GM21723 (cell line): ENCODE results near the gene TIMM29.

Experiments
- ATAC-seq: cut with Tn5 transposase; IDR thresholded peaks from one replicate; pipeline ENCODE4 v1.9.1; 2021; ENCODE audit warnings: mild to moderate bottlenecking, moderate library complexity; ENCODE audit not compliant: unreplicated experiment

Gene TIMM29

DNA sequence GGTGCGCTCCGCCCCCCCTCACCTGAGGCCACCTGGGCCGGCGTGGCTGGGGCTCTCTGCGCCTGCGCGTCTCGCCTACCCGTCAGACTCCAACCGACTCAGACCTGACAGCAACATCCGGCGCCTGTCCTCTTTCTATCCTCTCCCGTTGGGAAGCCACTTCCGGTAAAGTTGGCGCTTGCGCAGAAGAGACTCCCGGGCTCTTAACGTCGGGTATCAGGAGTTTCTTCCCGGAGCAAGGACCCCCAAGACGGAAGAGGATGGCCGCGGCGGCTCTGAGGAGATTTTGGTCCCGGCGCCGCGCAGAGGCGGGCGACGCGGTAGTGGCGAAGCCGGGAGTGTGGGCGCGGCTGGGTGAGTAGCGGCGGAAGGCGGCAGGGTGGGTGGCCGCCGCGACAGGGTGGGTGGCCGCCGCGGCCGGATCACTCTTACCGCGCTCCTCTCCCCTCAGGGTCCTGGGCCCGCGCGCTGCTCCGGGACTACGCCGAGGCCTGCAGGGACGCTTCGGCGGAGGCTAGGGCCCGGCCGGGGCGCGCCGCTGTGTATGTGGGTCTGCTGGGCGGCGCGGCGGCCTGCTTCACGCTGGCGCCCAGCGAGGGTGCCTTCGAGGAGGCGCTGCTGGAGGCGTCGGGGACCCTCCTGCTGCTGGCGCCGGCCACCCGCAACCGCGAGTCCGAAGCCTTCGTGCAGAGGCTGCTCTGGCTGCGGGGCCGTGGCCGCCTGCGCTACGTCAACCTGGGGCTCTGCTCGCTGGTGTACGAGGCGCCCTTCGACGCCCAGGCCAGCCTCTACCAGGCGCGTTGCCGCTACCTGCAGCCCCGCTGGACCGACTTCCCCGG lies at the start of gene TIMM29, which contains the start of gene YIPF2:
TSS of gene TIMM29 (plus strand) at position 249 of the 839 bp plus-strand sequence. CDS start at position 261, 12 bp downstream.
TSS of gene YIPF2 (minus strand) at position 77 of the 839 bp plus-strand sequence. CDS start 229 bp downstream, outside the sequence.
- ATAC-seq: peak; percentile 74

DNA sequence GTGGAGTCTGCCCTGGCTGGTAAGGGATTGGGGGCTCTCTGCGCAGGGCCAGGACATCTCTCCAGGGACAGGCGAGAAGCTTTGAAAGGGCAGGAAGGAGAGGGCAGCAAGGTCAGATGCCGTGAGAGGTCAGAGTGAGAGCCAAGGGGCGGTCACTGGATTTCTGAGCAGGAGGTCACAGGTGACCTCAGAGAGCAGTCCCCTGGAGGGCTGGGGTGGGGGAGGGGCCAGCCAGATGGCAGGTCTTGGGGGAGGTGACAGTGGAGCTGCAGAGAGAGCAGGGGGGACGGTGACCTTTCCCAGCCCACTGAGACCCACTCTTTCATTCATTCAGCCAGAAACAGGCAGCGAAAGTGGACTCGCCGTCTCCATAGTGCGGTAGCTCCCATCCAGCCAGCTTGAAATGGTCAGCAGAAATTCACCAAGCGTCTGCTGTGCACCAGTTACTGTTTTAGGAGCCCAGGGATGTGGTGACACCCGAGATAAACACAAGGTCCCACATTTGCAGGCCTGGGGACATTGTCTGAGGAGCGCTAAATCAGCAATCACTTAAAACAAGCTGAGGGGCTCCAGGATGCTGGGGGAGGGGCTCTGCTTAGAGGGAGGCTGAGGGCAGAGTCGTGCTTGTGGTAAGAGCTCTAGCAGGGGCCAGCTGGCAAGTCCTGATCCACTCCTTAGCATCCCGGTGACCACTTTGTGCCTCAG lies 47.1 kb upstream of the TIMM29 start:
- no peak for ATAC-seq

DNA sequence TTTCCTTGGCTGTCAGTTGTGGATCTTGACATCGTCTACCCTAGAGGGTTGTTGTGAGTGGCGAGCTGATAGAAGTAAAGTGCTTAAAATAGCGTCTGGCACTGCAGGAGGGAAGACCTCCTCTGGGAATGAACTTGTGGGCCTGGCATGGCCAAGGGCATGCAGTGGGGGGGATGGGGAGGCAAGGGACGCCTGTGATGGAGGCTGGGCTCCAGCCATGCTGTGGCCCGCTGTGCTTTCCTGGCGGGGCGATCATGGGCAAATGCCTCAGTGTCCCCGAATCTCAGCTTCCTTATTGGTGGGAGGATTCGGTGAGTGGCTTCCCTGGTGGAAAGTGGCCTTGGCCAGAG lies 46.5 kb upstream of the TIMM29 start:
- ATAC-seq: no peak

DNA sequence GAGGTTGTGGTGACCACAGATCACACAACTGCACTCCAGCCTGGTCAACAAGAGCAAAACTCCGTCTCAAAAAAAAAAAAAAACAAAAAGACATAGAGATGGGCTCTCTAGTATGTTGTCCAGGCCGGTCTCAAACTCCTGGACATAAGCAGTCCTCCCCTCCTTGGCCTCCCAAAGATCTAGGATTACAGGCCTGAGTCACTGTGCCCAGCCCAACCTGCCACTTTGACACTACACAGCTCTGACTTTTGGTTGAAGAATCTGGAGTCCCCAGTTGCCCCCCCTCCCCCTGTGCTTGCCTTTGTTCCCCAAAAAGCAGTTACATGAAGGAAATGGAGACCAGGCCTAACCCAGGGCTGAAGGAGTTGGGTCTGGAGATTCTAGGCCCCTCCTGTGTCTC lies 44.3 kb upstream of the TIMM29 start:
- no peak for ATAC-seq

DNA sequence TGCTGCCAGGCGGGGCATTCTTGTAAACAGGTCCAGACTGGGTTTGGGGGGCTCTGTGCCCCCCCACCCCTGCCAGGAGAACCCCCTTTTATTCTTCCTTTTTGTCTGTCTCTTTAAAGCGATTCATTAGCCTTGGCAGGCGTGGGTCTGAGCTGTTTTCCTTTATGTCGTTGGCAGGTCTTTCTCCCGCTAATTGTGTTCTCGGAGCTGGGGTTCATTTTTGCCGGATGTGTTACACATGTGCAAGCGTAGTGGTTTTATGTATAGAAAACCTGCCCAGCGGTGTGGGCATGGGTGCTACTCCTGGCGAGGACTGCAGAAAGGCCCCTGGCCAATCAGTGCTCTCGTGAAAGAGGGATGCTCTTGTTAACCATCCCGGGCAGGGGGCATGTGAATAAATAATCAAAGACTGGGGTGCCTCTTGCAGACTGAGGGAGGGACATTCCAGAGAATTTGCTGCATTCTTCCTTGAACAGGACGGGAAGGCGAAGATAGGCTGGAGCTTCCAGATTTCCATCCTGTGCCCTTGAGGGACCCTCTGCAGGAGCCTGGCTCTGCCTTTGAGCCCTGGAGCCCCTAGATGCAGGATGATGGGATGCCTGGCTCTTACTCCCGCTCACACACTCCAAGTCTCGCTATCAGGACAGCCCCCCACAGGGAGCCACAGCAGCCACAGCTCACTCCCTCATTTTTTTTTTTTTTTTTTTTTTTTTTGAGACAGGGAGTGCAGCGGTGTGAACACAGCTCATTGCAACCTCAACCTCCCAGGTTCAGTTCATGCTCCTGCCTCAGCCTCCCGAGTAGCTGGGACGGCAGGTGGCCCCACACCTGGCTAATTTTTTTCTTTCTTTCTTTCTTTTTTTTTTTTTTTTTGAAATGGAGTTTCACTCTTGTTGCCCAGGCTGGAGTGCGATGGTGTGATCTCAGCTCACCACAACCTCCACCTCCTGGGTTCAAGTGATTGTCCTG lies 43.1 kb upstream of the TIMM29 start:
- ATAC-seq: no peak

DNA sequence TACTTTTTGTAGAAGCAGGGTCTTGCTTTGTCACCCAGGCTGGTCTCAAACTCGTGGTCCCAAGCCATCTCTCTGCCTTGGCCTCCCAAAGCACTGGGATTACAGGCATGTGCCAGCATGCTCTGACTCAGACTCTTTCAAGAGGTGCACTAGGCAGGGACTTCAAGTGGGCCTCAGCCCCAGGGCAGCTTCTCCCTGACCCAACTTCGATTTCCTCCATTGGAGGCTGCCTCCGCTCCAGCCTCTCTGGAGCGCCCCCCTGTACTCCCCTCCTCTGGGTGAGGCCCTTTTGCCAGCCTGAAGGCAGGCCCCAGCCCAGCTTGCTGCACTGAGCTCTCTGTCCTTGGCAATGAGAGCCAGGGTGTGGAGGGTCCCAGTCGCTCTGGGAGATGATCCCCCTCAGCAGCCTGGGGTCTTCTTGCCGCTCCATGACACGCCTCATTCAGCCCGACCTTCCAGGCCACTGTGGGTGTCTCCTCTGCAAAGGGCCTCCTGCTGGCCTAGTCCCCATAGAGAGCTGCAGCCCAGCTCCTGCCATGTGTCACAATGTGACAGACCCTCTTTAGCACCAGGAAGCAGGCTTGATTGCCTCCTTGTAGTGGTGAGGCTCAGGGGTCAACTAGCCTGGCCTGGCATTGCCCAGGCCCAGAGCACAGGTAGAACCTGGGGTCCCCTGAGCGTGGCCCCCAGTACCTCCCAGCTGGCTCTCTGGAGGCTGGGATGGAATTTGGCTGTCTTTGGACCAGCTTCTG lies 40.8 kb upstream of the TIMM29 start:
- ATAC-seq: no peak

DNA sequence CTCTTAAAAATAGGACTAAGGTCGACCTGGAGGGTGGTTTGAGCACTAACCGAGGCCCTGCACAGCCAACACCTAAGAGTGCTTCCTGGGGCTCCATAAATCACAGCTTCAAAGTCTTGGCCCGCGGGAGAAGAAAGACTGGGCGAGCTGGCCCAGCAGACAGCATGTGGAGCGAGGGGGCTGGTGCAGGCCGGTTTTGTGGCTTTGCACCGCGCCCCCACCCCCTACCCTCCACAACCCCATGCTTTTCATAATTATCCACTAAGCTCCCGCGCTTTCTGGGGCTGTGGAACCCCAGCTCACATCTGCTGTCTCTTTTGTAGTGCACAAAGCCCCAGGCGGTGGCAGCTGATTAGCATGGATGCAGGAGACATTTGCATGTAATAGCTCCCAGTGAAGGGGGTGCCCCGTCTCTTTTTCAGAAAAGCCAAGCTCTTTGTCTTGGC lies 40.2 kb upstream of the TIMM29 start:
- ATAC-seq: no peak

DNA sequence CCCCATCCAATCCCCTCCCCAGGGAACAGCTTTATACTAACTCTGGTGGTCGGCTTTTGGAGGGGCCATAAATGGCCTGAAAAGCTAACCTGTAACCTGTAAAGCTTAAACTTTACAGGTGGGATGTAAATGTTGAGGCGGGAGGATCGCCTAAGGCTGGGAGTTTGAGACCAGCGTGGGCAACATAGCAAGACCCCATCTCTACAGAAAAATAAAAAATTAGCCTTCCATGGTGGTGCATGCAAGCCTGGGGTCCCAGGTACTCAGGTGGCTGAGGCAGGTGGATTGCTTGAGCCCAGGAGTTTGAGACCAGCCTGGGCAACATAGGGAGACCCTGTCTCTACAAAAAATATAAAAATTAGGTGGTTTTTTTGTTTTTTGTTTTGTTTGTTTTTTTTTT lies 38.7 kb upstream of the TIMM29 start:
- no peak for ATAC-seq

DNA sequence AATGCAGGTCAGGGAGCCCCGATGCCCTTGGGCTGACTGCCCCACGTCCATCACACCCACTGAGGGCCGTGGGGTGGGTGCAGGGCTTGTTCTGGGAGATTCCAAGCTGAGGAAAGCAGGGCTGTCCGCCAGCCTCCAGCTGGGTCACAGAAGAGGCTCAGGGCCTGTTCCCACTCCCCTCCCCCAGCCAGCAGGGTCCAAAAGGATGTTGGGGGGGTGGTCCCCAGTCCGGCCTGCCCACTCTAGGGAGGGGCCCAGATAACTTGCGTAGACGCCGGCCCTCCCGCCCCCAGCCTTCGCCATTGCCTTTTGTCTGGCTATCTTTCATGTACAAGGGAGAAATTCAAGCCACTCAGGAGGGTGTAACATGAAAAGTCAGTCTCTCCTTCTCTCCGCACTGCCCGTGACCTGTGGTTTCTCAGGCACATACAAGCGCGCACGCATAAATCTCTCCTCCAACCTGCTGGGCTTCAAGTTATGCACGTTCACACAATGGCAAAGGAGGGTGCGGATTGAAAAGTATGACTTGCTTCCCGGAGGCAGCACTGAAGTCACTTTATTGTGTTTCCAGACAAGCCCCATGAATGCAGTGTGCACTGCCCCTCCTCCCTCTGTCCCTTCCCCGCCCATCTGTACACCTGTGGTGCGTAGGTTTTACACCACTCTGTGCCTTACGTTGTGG lies 37.1 kb upstream of the TIMM29 start:
- ATAC-seq: no peak

DNA sequence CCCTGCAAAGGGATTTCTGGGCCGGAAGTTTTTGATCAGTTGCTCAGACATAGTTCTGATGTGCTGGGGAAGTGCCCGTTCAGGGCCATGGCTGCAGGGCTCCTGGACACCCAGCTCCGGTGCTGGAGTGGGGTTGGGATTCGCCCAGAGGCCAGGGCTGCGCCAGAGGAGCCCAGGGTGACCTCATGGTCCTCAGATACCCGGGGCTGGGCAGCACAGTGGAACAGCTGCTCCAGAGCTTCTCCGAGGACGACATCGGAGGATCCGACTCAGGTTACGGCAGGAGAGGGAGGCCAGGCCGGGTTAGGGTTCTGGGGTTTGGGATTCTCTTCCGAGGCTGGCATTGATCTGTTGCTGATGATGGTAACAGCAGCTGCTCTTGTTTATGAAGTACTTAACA lies 36.4 kb upstream of the TIMM29 start:
- no peak for ATAC-seq

DNA sequence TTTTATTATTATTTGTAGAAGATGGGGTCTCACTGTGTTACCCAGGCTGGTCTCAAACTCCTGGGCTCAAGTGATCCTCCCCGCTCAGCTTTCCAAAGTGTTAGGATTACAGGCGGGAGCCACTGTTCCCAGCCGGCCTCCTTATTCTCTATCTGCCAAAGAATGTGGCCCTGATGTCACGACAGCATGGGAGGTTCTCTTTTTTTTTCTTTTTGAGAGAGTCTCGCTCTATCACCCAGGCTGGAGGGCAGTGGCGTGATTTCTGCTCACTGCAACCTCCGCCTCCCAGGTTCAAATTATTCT lies 33.7 kb upstream of the TIMM29 start:
- ATAC-seq: no peak

DNA sequence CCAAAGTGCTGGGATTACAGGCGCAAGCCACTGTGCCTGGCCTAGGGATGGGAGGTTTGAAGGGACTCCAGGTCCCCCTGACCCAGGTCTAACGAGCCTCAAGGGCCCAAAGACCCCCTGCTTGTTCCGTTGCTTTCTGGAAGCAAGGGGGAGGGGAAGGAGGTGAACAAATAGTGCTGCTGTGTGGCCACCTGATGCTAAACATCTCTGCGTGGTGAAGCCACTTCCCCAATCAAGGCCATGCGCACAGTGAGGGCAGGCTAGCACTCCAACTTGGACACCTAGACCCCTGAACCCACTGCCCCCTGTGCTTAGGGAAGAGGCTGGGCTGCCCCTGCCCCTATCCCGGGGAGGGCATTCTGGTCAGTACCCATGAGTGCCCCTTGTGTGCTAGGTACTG lies 33.2 kb upstream of the TIMM29 start:
- ATAC-seq: no peak

DNA sequence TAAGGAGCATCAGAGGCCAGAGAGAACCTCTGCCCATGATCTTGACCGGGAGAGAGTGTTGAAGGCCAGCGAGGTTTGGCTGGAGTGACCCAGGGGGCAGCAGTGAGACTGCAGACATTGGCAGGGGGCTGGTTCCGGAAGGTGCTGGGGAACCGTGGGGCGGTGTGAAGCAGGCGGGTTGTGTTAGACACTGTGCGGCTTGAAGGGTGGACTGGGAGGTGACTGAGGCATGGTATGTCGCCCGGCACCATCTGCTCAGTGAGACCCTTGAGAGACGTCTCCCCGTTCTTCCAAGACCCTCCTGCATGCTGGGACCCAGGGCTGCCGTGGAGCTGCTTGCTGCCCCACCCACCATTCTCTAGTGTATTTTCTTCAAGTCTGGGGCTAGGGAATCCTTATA lies 32.7 kb upstream of the TIMM29 start:
- no peak for ATAC-seq

DNA sequence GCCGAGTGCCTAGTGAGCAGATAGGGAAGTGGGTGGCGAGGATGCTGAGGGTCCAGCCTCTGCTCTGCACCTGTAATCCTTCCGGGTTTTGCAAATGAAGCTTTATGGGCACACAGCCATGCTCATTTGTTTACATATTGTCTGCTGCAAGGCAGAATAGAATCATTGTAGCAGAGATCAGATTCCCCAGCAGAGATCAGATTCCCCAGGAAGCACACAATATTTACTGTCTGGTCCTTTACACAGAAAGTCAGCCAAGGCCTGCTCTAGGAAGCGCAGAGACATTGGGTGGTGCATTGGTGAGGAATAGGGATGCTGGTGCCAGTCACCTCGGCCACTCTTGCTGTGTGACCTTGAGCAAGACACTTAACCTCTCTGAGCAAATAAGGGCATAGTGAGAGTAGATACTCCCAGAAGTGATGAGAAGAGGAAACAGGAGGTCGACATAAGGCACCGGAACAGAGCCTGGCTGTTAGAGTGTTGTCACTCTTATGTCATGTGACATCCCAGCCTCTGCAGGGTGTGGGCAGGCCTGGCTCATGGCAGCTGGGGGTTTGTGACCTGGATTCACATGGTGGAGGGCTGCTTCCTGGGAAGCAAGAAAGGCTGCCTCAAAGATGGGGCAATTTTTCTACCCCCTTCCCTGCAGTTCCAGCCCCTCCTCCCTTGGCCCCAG lies 31.6 kb upstream of the TIMM29 start:
- ATAC-seq: no peak

DNA sequence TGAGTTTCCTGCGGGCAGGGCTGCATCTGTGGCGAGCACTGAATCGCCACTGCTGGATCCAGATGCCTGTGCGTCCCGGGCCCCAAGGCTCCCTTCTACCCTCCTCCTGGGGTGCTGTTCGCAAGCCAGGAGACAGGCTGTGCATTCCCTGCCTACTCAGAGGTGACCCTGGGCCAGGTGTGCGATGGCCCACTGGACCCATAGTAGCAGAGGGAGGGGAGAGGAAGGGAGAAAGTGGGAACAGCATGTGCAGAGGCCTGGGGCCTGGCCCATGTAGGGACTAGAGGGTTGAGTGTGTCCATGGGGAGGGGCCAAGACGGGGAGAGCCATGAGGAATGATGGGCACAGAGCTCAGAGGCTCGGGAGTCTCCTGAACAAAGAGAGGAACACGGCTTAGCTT lies 30.0 kb upstream of the TIMM29 start:
- ATAC-seq: no peak

DNA sequence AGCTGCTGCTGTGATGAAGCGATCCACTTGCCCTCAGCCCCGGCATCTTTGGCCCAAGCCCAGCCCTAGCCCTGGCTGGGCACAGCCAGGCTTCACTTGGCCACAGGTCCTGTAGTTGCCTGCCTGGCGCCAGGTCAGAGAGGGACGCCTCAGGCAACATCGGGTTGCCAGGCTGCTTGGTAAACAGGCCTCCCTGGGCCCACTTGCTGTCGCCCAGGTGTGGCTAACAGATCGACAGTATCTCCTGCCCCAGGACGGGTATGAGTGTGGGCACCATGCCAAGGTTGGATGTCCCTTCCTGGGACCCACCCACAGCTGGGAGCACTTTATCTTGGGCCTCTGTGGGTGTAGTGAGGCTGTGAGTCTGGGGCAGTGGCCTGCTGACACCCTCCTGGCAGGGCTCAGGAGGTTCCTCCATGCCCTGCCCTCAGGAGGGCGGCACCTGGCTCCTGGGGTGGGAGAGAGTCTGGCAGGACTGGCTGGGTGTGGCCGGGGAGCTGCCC lies 29.4 kb upstream of the TIMM29 start:
- ATAC-seq: no peak

DNA sequence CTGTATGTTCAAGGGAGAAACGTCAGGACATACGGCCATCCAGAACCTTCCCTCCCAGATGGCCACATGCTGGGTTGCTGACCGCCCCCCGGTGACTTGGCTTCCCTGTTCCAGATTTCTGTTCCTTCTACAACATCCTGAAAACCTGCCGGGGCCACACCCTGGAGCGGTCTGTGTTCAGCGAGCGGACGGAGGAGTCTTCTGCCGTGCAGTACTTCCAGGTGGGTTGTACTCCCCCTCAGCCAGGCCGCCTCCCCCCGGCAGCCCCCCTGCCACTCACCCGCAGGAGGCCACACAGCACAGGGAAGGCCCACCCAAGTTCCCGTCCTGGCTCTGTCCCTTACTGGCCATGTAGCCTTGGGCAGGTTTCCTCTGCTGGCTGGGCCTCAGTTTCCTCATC lies 20.7 kb upstream of the TIMM29 start:
- no peak for ATAC-seq

DNA sequence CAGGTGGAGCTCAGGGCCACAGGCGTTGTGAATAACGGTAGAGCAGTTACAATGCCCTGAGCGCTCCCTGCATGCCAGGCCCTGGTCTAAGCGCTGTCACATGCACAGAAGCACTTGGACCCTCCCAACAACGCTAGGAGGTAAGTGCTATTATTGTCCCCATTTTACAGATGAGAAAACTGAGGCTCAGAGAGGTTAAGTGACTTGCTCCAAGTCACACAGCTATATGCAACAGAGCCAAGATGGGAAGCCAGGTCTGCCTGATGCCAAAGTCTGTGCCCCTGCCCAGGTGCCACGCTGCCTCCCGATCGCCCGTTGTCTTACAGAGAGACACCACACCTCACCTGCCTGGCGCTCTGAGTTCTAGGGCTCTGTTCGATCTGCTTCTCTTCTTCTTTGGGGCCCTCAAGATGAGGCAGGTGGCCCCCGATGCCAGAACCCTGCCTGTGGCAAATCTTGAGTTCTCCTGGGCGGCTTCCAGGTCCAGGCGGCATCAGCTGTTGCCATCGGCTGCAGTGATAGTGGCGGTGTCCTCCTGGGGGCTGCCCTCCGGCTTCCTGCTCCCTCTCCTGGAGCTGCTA lies 20.1 kb upstream of the TIMM29 start:
- ATAC-seq: no peak
